Measurements from ENCODE around the gene MTMR12. TPM values are rescaled to one million over a fixed set of nuclear protein-coding genes. Genes with fewer than 3 reads are reported as not detected.

The MTMR12 gene, protein sequence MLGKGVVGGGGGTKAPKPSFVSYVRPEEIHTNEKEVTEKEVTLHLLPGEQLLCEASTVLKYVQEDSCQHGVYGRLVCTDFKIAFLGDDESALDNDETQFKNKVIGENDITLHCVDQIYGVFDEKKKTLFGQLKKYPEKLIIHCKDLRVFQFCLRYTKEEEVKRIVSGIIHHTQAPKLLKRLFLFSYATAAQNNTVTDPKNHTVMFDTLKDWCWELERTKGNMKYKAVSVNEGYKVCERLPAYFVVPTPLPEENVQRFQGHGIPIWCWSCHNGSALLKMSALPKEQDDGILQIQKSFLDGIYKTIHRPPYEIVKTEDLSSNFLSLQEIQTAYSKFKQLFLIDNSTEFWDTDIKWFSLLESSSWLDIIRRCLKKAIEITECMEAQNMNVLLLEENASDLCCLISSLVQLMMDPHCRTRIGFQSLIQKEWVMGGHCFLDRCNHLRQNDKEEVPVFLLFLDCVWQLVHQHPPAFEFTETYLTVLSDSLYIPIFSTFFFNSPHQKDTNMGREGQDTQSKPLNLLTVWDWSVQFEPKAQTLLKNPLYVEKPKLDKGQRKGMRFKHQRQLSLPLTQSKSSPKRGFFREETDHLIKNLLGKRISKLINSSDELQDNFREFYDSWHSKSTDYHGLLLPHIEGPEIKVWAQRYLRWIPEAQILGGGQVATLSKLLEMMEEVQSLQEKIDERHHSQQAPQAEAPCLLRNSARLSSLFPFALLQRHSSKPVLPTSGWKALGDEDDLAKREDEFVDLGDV
- 41.3 TPM for total RNA-seq
- long read RNA-seq, full-length matches to known transcripts, result 9 of 91 reads
- long read RNA-seq, partial matches to known transcripts, result 9 of 91 reads
- long read RNA-seq, other reads (novel, unspliced or antisense), result 73 of 91 reads

DNA sequence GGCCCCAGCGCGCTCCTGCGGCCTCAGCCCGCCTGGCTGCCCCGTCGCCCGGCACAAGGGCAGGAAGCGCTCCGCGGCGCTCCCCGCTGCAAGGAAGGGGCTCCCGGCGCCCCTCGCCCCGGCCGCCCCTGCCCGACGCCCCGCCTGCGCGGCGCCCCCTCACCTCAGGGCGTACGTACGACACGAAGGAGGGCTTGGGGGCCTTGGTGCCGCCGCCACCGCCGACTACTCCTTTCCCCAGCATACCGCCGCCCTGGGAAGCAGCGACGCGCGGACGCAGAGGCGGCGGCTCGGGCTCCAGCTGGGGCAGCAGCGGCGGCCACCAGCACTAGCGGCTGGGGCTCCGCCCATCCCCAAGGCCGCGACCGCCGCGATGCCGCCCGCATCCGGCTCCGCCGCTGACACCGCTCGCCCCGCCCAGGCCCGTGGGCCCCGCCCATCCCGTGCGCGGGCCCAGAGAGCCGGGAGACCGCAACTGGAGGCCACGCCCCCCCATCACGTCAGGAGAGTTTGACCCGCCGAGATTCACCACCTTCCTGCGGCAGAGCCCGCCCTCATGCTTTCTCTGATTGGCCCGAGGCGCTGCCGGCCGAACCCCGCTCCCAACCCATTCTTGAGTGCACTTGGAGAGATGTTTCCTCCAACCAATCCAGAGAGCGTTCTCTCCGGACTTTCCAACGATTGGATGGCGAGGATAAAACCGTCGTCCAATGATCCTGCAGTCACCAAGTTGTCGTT lies at the start of gene MTMR12:
MTMR12 (minus strand) TSS at position 345 of the 738 bp plus-strand sequence; CDS start at position 244, 101 bp downstream.
- Histone ChIP-seq H3K4me3 (peak within 1 kb of the TSS; percentile 83), H3K9me3 (no peaks in the 10 kb centered on the region), H3K27me3 (no peaks in the 10 kb centered on the region), H3K36me3 (no peaks in the 10 kb centered on the region), H3K27ac (peak within 1 kb of the TSS; percentile 95), H3K4me1 (peaks cover 41% of the 10 kb centered on the region)
- intact Hi-C loops (cut with DNase I), result no loop called here
- ATAC-seq (peak; percentile 98), DNase-seq (peak; percentile 100)
- TF ChIP-seq, protein P1, sequence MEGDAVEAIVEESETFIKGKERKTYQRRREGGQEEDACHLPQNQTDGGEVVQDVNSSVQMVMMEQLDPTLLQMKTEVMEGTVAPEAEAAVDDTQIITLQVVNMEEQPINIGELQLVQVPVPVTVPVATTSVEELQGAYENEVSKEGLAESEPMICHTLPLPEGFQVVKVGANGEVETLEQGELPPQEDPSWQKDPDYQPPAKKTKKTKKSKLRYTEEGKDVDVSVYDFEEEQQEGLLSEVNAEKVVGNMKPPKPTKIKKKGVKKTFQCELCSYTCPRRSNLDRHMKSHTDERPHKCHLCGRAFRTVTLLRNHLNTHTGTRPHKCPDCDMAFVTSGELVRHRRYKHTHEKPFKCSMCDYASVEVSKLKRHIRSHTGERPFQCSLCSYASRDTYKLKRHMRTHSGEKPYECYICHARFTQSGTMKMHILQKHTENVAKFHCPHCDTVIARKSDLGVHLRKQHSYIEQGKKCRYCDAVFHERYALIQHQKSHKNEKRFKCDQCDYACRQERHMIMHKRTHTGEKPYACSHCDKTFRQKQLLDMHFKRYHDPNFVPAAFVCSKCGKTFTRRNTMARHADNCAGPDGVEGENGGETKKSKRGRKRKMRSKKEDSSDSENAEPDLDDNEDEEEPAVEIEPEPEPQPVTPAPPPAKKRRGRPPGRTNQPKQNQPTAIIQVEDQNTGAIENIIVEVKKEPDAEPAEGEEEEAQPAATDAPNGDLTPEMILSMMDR (IDR thresholded peaks at IDR 0.05), result no peak

DNA sequence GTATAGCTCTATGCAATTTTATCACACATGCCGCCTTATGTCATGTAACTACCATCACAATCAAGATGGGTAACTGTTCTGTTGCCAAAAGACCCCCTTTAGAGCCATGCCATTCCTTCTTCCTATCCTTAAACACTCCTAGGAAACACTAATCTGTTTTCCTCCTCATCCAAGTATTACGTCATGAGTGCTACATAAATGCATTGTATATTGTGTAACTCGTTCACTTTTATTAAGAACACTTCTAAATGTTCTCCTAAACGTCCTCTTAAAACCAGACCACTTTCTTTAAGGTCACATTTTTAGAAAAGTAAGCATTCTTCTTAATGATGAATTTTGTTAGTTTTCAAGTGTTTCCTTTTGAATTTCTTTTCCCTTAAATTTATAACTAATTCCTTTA lies 49.8 kb upstream of the MTMR12 start:
- Histone ChIP-seq H3K36me3 (peaks cover 61% of the 10 kb centered on the region), H3K27me3 (no peaks in the 10 kb centered on the region), H3K27ac (no peak overlapping the region), H3K4me1 (no peaks in the 10 kb centered on the region), H3K9me3 (no peaks in the 10 kb centered on the region), H3K4me3 (no peak overlapping the region)
- ATAC-seq, result no peak
- TF ChIP-seq, protein P1 (IDR thresholded peaks at IDR 0.05), result no peak
- intact Hi-C loops (cut with DNase I), result no loop called here
- no peak for DNase-seq

DNA sequence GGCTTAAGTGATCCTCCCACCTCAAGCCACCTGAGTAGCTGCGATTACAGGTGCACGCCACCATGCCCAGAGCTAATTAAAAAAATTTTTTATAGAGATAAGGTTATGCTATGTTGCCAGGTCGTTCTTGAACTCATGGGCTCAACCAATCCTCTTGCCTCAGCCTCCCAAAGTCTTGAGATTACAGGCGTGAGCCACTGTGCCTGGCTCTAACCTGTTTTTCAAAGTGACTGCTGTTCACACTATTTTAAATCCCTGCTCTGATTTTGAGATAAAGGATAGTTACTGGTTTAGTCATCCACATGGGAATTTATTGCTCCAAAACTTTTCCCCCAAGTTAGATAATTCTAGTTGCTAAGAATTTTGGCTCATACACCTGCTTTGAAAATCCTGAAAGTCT lies 48.2 kb upstream of the MTMR12 start:
- Histone ChIP-seq H3K27ac (no peak overlapping the region), H3K27me3 (no peaks in the 10 kb centered on the region), H3K4me3 (no peak overlapping the region), H3K4me1 (no peaks in the 10 kb centered on the region), H3K9me3 (no peaks in the 10 kb centered on the region), H3K36me3 (peaks cover 68% of the 10 kb centered on the region)
- DNase-seq, result no peak
- intact Hi-C loops (cut with DNase I), result no loop called here
- TF ChIP-seq, protein P1 (IDR thresholded peaks at IDR 0.05), result no peak
- ATAC-seq, result no peak

DNA sequence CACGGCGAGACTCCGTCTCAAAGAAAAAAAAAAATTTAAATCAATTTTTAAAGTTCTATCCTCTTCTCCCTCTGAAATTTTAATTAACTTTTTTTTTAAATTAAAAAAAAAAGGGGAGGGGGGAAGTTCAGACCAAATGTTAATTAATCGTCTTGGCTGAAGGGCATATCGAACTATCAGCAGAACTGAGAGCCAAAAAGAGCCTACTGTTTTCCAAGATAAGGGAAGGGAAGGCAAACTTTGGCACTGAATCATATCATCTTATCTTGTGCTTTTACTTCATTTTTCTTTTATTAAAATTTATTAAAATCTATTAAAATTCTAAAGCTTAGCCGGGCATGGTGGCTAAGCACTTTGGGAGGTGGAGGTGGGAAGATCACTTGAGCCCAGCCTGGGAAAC lies 45.9 kb upstream of the MTMR12 start:
- no peaks in the 10 kb centered on the region for H3K4me1 ChIP-seq
- H3K9me3 ChIP-seq, result no peaks in the 10 kb centered on the region
- DNase-seq, result no peak
- TF ChIP-seq, protein P1 (IDR thresholded peaks at IDR 0.05), result no peak
- H3K36me3 ChIP-seq, result peaks cover 82% of the 10 kb centered on the region
- H3K4me3 ChIP-seq, result no peak overlapping the region
- intact Hi-C loops (cut with DNase I), result no loop called here
- ATAC-seq, result no peak
- H3K27me3 ChIP-seq, result no peaks in the 10 kb centered on the region
- no peak overlapping the region for H3K27ac ChIP-seq

DNA sequence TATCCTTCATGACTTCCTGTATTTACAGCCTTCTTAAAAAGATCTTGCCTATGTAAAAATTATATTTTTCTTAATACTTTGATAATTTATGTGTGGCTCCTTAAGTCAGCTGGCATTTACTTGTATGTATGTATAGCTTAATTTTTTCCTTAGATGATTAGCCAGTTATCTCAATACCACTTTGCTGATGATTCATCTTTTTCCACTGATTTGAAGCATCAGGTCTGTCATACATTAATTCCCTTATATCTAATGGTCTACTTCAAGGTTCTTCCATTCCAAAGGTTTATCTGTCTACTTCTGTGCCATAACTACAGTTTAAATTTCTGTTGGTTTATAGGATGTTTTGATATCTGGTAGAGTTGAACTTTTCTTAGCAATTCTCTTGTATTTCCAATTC lies 44.9 kb upstream of the MTMR12 start:
- intact Hi-C loops (cut with DNase I), result no loop called here
- DNase-seq (no peak), ATAC-seq (no peak)
- Histone ChIP-seq H3K27me3 (no peaks in the 10 kb centered on the region), H3K27ac (no peak overlapping the region), H3K9me3 (no peaks in the 10 kb centered on the region), H3K4me1 (no peaks in the 10 kb centered on the region), H3K4me3 (no peak overlapping the region), H3K36me3 (peaks cover 75% of the 10 kb centered on the region)
- TF ChIP-seq, protein P1 (IDR thresholded peaks at IDR 0.05), result no peak

Measured in upper lobe of right lung (tissue), 1 donor.